Endothelial cell of umbilical vein (primary cell): Measurements from ENCODE around the gene CDHR5. TPM values are rescaled to one million over a fixed set of nuclear protein-coding genes. Genes with fewer than 3 reads are reported as not detected.

Experiments used
- BruUV-seq: library from RNA; stranded (reverse); fragments of 400-500 nt; replicated peaks from 2 replicates; lab custom pipeline; 2021; lab: Mats Ljungman, UMichigan
- CTCF ChIA-PET: fragments of 300-600, 350-600 bp; sonication (Branson Sonifier 250); formaldehyde crosslinking; loops from one replicate; lab custom pipeline; 2021; ENCODE audit warnings: antibody characterized with exemption, inconsistent platforms; lab: Charles Lee
- POLR2A ChIA-PET: fragments of 300-600, 350-600 bp; sonication (Branson Sonifier 250); formaldehyde crosslinking; loops from one replicate; lab custom pipeline; 2021; ENCODE audit warnings: antibody characterized with exemption, inconsistent platforms; lab: Charles Lee
- DNase-seq: peaks from one replicate; pipeline ENCODE4 v3.0.0-alpha.2; 2011; ENCODE audit warnings: low read depth, low spot score
- FAIRE-seq: peaks from 2 replicates; lab custom pipeline; 2011; peaks lifted over from hg19 to GRCh38; lab: Jason Lieb, UNC
- H2AFZ ChIP-seq: 2 replicates; pipeline ENCODE4 v1.6.0; 2012; ENCODE audit warnings: low read depth, low read length, control low read depth, inconsistent platforms
- H3K27ac ChIP-seq: 2 replicates; pipeline ENCODE4 v1.5.1; 2011; ENCODE audit warnings: low read depth, mild to moderate bottlenecking, control low read depth, low read length, moderate library complexity; ENCODE audit not compliant: insufficient read depth
- H3K27me3 ChIP-seq, 2 experiments: 2 replicates each; pipeline versions ENCODE4 v1.6.0 to v1.6.1; 2011; ENCODE audit warnings: low read length in 2 of 2, mixed read lengths in 1 of 2; ENCODE audit not compliant: control insufficient read depth in 2 of 2, insufficient read depth in 2 of 2
- H3K36me3 ChIP-seq, 2 experiments: 2 replicates in 1 of 2; 3 replicates in 1 of 2; pipeline ENCODE4 v1.5.1; 2011; ENCODE audit warnings: low read length in 2 of 2, mild to moderate bottlenecking in 1 of 2, moderate library complexity in 1 of 2; ENCODE audit not compliant: control insufficient read depth in 2 of 2, insufficient read depth in 2 of 2; ENCODE audit errors: extremely low read depth in 1 of 2
- H3K4me1 ChIP-seq: 3 replicates; pipeline ENCODE4 v1.5.1; 2011; ENCODE audit warnings: mild to moderate bottlenecking, low read length; ENCODE audit not compliant: control insufficient read depth, insufficient read depth; ENCODE audit errors: extremely low read depth
- H3K4me2 ChIP-seq: 2 replicates; pipeline ENCODE4 v1.6.1; 2011; ENCODE audit warnings: low read length, control low read depth, mixed read lengths; ENCODE audit not compliant: insufficient read depth
- H3K4me3 ChIP-seq, 3 experiments: fragments of 200-600 bp in 1 of 3; sonication (generic), shearing (Covaris generic) in 1 of 3; replicated peaks in 1 of 3; 2 replicates each; pipeline ENCODE4 v1.5.1; 2011 to 2016; ENCODE audit warnings: control low read depth in 3 of 3, low read length in 3 of 3, mild to moderate bottlenecking in 2 of 3, inconsistent platforms in 1 of 3, low read depth in 1 of 3, moderate library complexity in 1 of 3; ENCODE audit not compliant: insufficient read depth in 1 of 3
- H3K79me2 ChIP-seq: 2 replicates; pipeline ENCODE4 v1.6.0; 2012; ENCODE audit warnings: low read length, inconsistent platforms; ENCODE audit not compliant: control insufficient read depth, insufficient read depth
- H3K9ac ChIP-seq: replicated peaks from 2 replicates; pipeline ENCODE3; 2011; ENCODE audit warnings: low read length, control low read depth; ENCODE audit not compliant: insufficient read depth; ENCODE audit errors: extremely low read depth
- H3K9me1 ChIP-seq: replicated peaks from 3 replicates; pipeline ENCODE4 v1.6.0; 2011; ENCODE audit warnings: mild to moderate bottlenecking, low read length; ENCODE audit not compliant: control insufficient read depth, insufficient read depth; ENCODE audit errors: extremely low read depth
- H3K9me3 ChIP-seq: replicated peaks from 2 replicates; pipeline ENCODE4 v1.5.1; 2012; ENCODE audit warnings: low read length, inconsistent platforms; ENCODE audit not compliant: control insufficient read depth, insufficient read depth
- H4K20me1 ChIP-seq: replicated peaks from 2 replicates; pipeline ENCODE3; 2011; ENCODE audit warnings: mild to moderate bottlenecking, low read length; ENCODE audit not compliant: control insufficient read depth, insufficient read depth; ENCODE audit errors: extremely low read depth
- CTCF ChIP-seq, 2 donors: IDR thresholded peaks; 1 replicate in 1 of 2; 2 replicates in 1 of 2; pipeline ENCODE4 v1.5.1; 2011; ENCODE audit warnings: low read length in 2 of 2, mild to moderate bottlenecking in 2 of 2, moderate library complexity in 2 of 2, control low read depth in 1 of 2, inconsistent platforms in 1 of 2, low read depth in 1 of 2; ENCODE audit not compliant: insufficient read depth in 1 of 2; ENCODE audit errors: extremely low read depth in 1 of 2
- EZH2 ChIP-seq: IDR thresholded peaks from 2 replicates; pipeline ENCODE4 v1.6.1; 2012; ENCODE audit warnings: borderline replicate concordance, low read depth, mild to moderate bottlenecking, moderate library complexity, low read length, inconsistent platforms; ENCODE audit not compliant: severe bottlenecking
- FOS ChIP-seq: IDR thresholded peaks from 2 replicates; pipeline ENCODE4 v1.6.1; 2011; ENCODE audit warnings: mild to moderate bottlenecking, low read length, moderate library complexity, borderline replicate concordance; ENCODE audit not compliant: insufficient read depth
- GATA2 ChIP-seq: IDR thresholded peaks from 2 replicates; pipeline ENCODE4 v1.7.0; 2011; ENCODE audit warnings: low read depth, mild to moderate bottlenecking, moderate library complexity, mixed read lengths, low read length; ENCODE audit not compliant: insufficient read length, insufficient read depth
- JUN ChIP-seq: IDR thresholded peaks from 2 replicates; pipeline ENCODE4 v1.6.1; 2011; ENCODE audit warnings: borderline replicate concordance, low read depth; ENCODE audit not compliant: insufficient read length, insufficient read depth
- MAX ChIP-seq: IDR thresholded peaks from 2 replicates; pipeline ENCODE4 v1.6.1; 2011; ENCODE audit not compliant: insufficient read depth, insufficient read length
- MYC ChIP-seq: IDR thresholded peaks from one replicate; pipeline ENCODE4 v1.6.1; 2011; ENCODE audit warnings: mild to moderate bottlenecking, low read depth, low read length
- POLR2A ChIP-seq: IDR thresholded peaks from 2 replicates; pipeline ENCODE4 v1.6.1; 2012; ENCODE audit warnings: low read depth, mild to moderate bottlenecking, control low read depth, low read length
- POLR2AphosphoS5 ChIP-seq: IDR thresholded peaks from 2 replicates; pipeline ENCODE4 v1.6.1; 2012; ENCODE audit warnings: low read depth, mild to moderate bottlenecking, control low read depth, low read length, moderate library complexity; ENCODE audit not compliant: insufficient read depth
- dilution Hi-C: fragments of 300-500 bp; cut with MboI; formaldehyde crosslinking; loops from one replicate; pipeline ENCODE4 v1.15.0; 2019; ENCODE audit warnings: low sequenced_read_pairs; ENCODE audit not compliant: extremely low pct_ligation_motif_present
- intact Hi-C: fragments of 100-400 bp; cut with micrococcal nuclease; formaldehyde crosslinking; loops from one replicate; pipeline ENCODE4 v1.10.0; 2022
- polyA plus RNA-seq, 4 experiments: library from polyadenylated mRNA; depleted of rRNA in 3 of 4; stranded (reverse) in 3 of 4; unstranded in 1 of 4; fragments of >200 nt; gene quantifications; 2 replicates each; pipeline versions ENCODE4 v1.2.1 to v1.2.3, GENCODE V29; 2011 to 2012; ENCODE audit warnings: missing spikeins in 1 of 4
- total RNA-seq: library from RNA; stranded (reverse); gene quantifications from 2 replicates; pipeline ENCODE4 v1.2.3, GENCODE V29; 2021

CDHR5 gene
- total and polyA plus RNA-seq, 2 donors (not counting 3 experiments of a cell fraction or from before 2014, with no cell fraction given): not detected

GRCh38 chr11:617912-618682 lies 6.7 kb downstream of the CDHR5 start:
- DNase-seq (no peak), FAIRE-seq (no peak)
- Histone ChIP-seq H4K20me1 (no peaks in the 10 kb centered on the region), H3K4me3 (no peak overlapping the region), H3K36me3 (peaks cover 2 to 4% of the 10 kb centered on the region in 2 experiments), H3K27me3 (no peaks in the 10 kb centered on the region), H3K79me2 (no peaks in the 10 kb centered on the region), H3K27ac (no peak overlapping the region), H3K4me2 (no peak overlapping the region), H3K9ac (no peak overlapping the region), H2AFZ (no peak overlapping the region), H3K9me3 (no peaks in the 10 kb centered on the region), H3K4me1 (peaks cover 6% of the 10 kb centered on the region), H3K9me1 (no peaks in the 10 kb centered on the region)
- no TSS peak for BruUV-seq
- TF ChIP-seq EZH2 (no peak), MYC (no peak), GATA2 (no peak), POLR2A (no peak)
- CTCF ChIA-PET: no interaction called here
- POLR2A ChIA-PET: no interaction called here
- intact Hi-C loops (no loop called here), dilution Hi-C loops (no loop called here)

GRCh38 chr11:617199-617911 lies 7.4 kb downstream of the CDHR5 start:
- TF ChIP-seq MAX (no peak), EZH2 (no peak), JUN (no peak), CTCF (IDR thresholded peaks at IDR 0.05; ENCODE audit: extremely low read depth in 1 of 2, insufficient read depth in 1 of 2, low read depth in 1 of 2, low read length in 2 of 2) (no peak), POLR2A (no peak), FOS (no peak), GATA2 (no peak), MYC (no peak), POLR2AphosphoS5 (no peak)
- no peaks in the 10 kb centered on the region for H3K9me3 ChIP-seq
- ChIA-PET POLR2A (no interaction called here), CTCF (no interaction called here)
- dilution Hi-C loops: no loop called here
- H3K9me1 ChIP-seq: no peaks in the 10 kb centered on the region
- FAIRE-seq (no peak), DNase-seq (no peak)
- H3K4me1 ChIP-seq: peaks cover 6% of the 10 kb centered on the region
- H3K27ac ChIP-seq: no peak overlapping the region
- peaks cover 3 to 11% of the 10 kb centered on the region in 2 experiments for H3K36me3 ChIP-seq
- no peak overlapping the region for H3K9ac ChIP-seq
- H3K4me2 ChIP-seq: no peak overlapping the region
- H3K4me3 ChIP-seq: no peak overlapping the region
- no peak overlapping the region for H2AFZ ChIP-seq
- intact Hi-C loops: no loop called here
- no peaks in the 10 kb centered on the region for H3K27me3 ChIP-seq
- BruUV-seq: no TSS peak
- H3K79me2 ChIP-seq: no peaks in the 10 kb centered on the region
- no peaks in the 10 kb centered on the region for H4K20me1 ChIP-seq
